Gastrocnemius medialis (tissue), 4 donors: Measurements from ENCODE around the gene TP53AIP1.

Experiments used
- CTCF ChIP-seq, 5 experiments: fragments of 450-650 bp in 3 of 5; fragments of 200-600 bp in 2 of 5; sonication (generic) in 2 of 5; IDR thresholded peaks in 4 of 5; conservative IDR thresholded peaks in 1 of 5; 1 replicate in 4 of 5; 2 replicates in 1 of 5; pipeline ENCODE4 v1.5.1; 2016 to 2019; ENCODE audit warnings: antibody characterized with exemption in 5 of 5, mild to moderate bottlenecking in 3 of 5, moderate library complexity in 3 of 5
- POLR2A ChIP-seq, 2 donors: fragments of 450-650 bp; IDR thresholded peaks; one replicate each; pipeline ENCODE4 v1.6.1; 2017; ENCODE audit warnings: antibody characterized with exemption in 2 of 2, mild to moderate bottlenecking in 2 of 2, moderate library complexity in 2 of 2

DNA sequence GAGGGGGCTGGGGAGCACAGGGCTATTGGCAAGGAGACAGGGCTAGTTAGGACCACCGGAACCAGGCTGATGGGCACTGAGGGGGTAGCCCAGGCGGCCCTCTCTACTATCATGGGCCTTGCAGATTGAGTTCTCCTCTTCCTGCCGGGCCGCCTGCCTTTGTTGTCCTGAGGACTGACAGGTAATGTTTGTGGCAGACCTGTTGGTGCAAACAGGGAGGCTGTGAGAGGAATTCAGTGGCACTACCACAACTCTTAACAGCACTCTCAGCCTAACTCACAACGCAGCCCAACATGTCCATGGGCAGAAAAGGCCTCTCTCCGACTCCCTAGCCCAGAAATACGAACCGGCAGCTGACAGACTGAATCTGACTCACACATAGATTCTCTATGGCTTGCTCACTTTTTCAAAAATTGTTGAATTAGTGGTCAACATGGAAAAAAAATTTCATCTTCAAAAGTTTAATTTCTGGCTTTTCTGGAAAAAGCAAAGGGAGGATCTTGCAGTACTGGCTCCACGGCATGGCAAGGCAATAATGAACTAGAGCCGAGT is 40.1 kb downstream of the TP53AIP1 start:
- TF ChIP-seq POLR2A (IDR thresholded peaks at IDR 0.05) (no peak), CTCF (IDR thresholded peaks at IDR 0.05 in 4 of 5, conservative IDR thresholded peaks at IDR 0.05 in 1 of 5) (no peak)
